K562 (cell line): ENCODE measurements around the gene RHO. TPM values are rescaled to one million over a fixed set of nuclear protein-coding genes. Genes with fewer than 3 reads are reported as not detected.

ENCODE experiments used
- ATAC-seq: fragments of 200-7000 bp; cut with Tn5 transposase; 3 replicates; pipeline ENCODE4 v1.9.1; 2020; ENCODE audit warnings: moderate library complexity
- BruUV-seq: library from RNA; stranded (reverse); fragments of 400-500 nt; replicated peaks from 2 replicates; lab custom pipeline; 2021; lab: Mats Ljungman, UMichigan
- CTCF ChIA-PET: fragments of 300-600 bp; formaldehyde crosslinking; extraction: SDS; loops from one replicate; lab custom pipeline; 2021; ENCODE audit warnings: low intra/inter-chr PET ratio; lab: Yijun Ruan, JAX
- POLR2A ChIA-PET: fragments of 300-600, 350-650 bp; sonication (Branson Sonifier 250); formaldehyde crosslinking; extraction: SDS; loops from one replicate; lab custom pipeline; 2021; ENCODE audit warnings: antibody characterized with exemption, inconsistent platforms; lab: Yijun Ruan, JAX
- DNase-seq, 4 experiments: peaks; one replicate each; pipeline versions ENCODE4 v3.0.0 to v3.0.0-alpha.2; 2011 to 2018; ENCODE audit warnings: low spot score in 3 of 4, mixed read lengths in 3 of 4; ENCODE audit errors: extremely low read depth in 1 of 4
- FAIRE-seq: peaks from 2 replicates; lab custom pipeline; 2011; peaks lifted over from hg19 to GRCh38; lab: Jason Lieb, UNC
- H2AFZ ChIP-seq: 2 replicates; pipeline ENCODE4 v1.6.0; 2011; ENCODE audit warnings: low read depth, low read length, control low read depth, inconsistent platforms
- H3K27ac ChIP-seq: fragments of 200-600 bp; 3 replicates; pipeline ENCODE4 v1.8.0; 2011; ENCODE audit warnings: low read depth, mild to moderate bottlenecking, control low read depth, inconsistent platforms, low read length, moderate library complexity, mixed read lengths; ENCODE audit errors: extremely low read depth
- H3K27me3 ChIP-seq, 2 experiments: fragments of 300-600 bp in 1 of 2; 2 replicates in 1 of 2; 3 replicates in 1 of 2; pipeline versions ENCODE4 v1.6.0 to v1.8.0; 2011; ENCODE audit warnings: inconsistent platforms in 2 of 2, low read length in 2 of 2, mild to moderate bottlenecking in 1 of 2, mixed read lengths in 1 of 2, moderate library complexity in 1 of 2; ENCODE audit not compliant: control insufficient read depth in 2 of 2, insufficient read depth in 2 of 2
- H3K36me3 ChIP-seq: fragments of 300-600 bp; 3 replicates; pipeline ENCODE4 v1.8.0; 2011; ENCODE audit warnings: mild to moderate bottlenecking, low read length, inconsistent platforms; ENCODE audit not compliant: control insufficient read depth, insufficient read depth
- H3K4me1 ChIP-seq, 2 experiments: fragments of 200-600 bp in 1 of 2; replicated peaks in 1 of 2; 2 replicates in 1 of 2; 3 replicates in 1 of 2; pipeline versions ENCODE4 v1.5.1 to v1.8.0; 2011; ENCODE audit warnings: inconsistent platforms in 2 of 2, low read length in 2 of 2, mild to moderate bottlenecking in 1 of 2, mixed read lengths in 1 of 2, moderate library complexity in 1 of 2; ENCODE audit not compliant: control insufficient read depth in 2 of 2, insufficient read depth in 2 of 2
- H3K4me2 ChIP-seq: 2 replicates; pipeline ENCODE4 v1.6.1; 2011; ENCODE audit warnings: low read length, control low read depth, inconsistent platforms, mixed read lengths; ENCODE audit not compliant: insufficient read depth
- H3K4me3 ChIP-seq: fragments of 200-600 bp; sonication (generic), shearing (Covaris generic); 2 replicates; pipeline ENCODE4 v1.5.1; 2016; ENCODE audit warnings: control low read depth, inconsistent platforms
- H3K79me2 ChIP-seq: fragments of 200-600 bp; 3 replicates; pipeline ENCODE4 v1.8.0; 2011; ENCODE audit warnings: low read length, inconsistent platforms; ENCODE audit not compliant: control insufficient read depth, insufficient read depth
- H3K9ac ChIP-seq, 2 experiments: 2 replicates each; pipeline versions ENCODE4 v1.6.0 to v1.6.1; 2011; ENCODE audit warnings: low read depth in 2 of 2, low read length in 2 of 2, control low read depth in 1 of 2, inconsistent platforms in 1 of 2, mild to moderate bottlenecking in 1 of 2, mixed read lengths in 1 of 2; ENCODE audit not compliant: insufficient read depth in 1 of 2
- H3K9me1 ChIP-seq: one replicate; pipeline ENCODE4 v1.6.0; 2011; ENCODE audit warnings: inconsistent platforms, mild to moderate bottlenecking, low read length, moderate library complexity; ENCODE audit not compliant: control insufficient read depth, insufficient read depth
- H3K9me3 ChIP-seq: replicated peaks from 2 replicates; pipeline ENCODE4 v1.5.1; 2011; ENCODE audit warnings: low read depth, low read length, inconsistent platforms; ENCODE audit not compliant: control insufficient read depth, insufficient read depth
- H4K20me1 ChIP-seq: replicated peaks from 2 replicates; pipeline ENCODE4 v1.6.1; 2011; ENCODE audit warnings: low read length, inconsistent platforms, mixed read lengths; ENCODE audit not compliant: control insufficient read depth, insufficient read depth
- BDP1 ChIP-seq: IDR thresholded peaks from 3 replicates; pipeline ENCODE4 v1.6.1; 2011; ENCODE audit not compliant: insufficient read length, insufficient read depth
- KDM4B ChIP-seq, 2 experiments: fragments of 450-650 bp in 1 of 2; sonication (generic) in 1 of 2; IDR thresholded peaks; 2 replicates each; pipeline ENCODE4 v1.6.1; 2016 to 2017; ENCODE audit warnings: borderline replicate concordance in 2 of 2, antibody characterized with exemption in 1 of 2, low read depth in 1 of 2, mild to moderate bottlenecking in 1 of 2
- NBN ChIP-seq: fragments of 450-650 bp; IDR thresholded peaks from 2 replicates; pipeline ENCODE4 v1.6.1; 2016; ENCODE audit warnings: low read depth, mild to moderate bottlenecking
- NFATC3 ChIP-seq: fragments of 450-650 bp; IDR thresholded peaks from 2 replicates; pipeline ENCODE4 v1.6.1; 2017; ENCODE audit warnings: mild to moderate bottlenecking
- NFE2L1 ChIP-seq: fragments of 450-650 bp; IDR thresholded peaks from 2 replicates; pipeline ENCODE4 v1.6.1; 2016; ENCODE audit warnings: missing genetic modification characterization, low read depth, mild to moderate bottlenecking, missing compliant biosample characterization, moderate library complexity, borderline replicate concordance
- POLR2G ChIP-seq: fragments of 200-400 bp; formaldehyde crosslinking; IDR thresholded peaks from 2 replicates; pipeline ENCODE4 v1.6.1; 2017; ENCODE audit warnings: low read depth, mild to moderate bottlenecking, antibody characterized with exemption, low read length, moderate library complexity
- RBM17 ChIP-seq: fragments of 200-400 bp; formaldehyde crosslinking; IDR thresholded peaks from 2 replicates; pipeline ENCODE4 v1.6.1; 2017; ENCODE audit warnings: low read depth, mild to moderate bottlenecking, low read length, borderline replicate concordance
- ZBTB8A ChIP-seq: fragments of 450-650 bp; IDR thresholded peaks from 2 replicates; pipeline ENCODE4 v1.6.1; 2018; ENCODE audit warnings: mild to moderate bottlenecking, moderate library complexity; ENCODE audit not compliant: partially characterized antibody
- WGBS: fragments of 100-300 bp; shearing (Covaris generic); methylation state at CpG from one replicate; pipeline ENCODE4 v1.1.6; 2016; ENCODE audit warnings: low coverage, mixed read lengths; ENCODE audit not compliant: insufficient coverage; ENCODE audit errors: missing lambda C conversion rate; 5-methylcytosine and 5-hydroxymethylcytosine counted together
- in situ Hi-C: fragments of 300-500 bp; cut with MboI; formaldehyde crosslinking; loops from 4 replicates; pipeline ENCODE4 v1.15.0; 2018; ENCODE audit warnings: inconsistent platforms, mixed read lengths
- intact Hi-C: fragments of 100-400 bp; cut with micrococcal nuclease; formaldehyde crosslinking; loops from 2 replicates; pipeline ENCODE4 v1.14.2; 2022
- polyA plus RNA-seq, 8 experiments: library from polyadenylated mRNA; depleted of rRNA in 4 of 8; stranded (reverse) in 5 of 8; unstranded in 3 of 8; fragments of >200 nt; fragmentation: Nextera tagmentation in 2 of 8; fragmentation: Illumina TruSeq in 1 of 8; extraction: Ambion mirVana in 2 of 8; extraction: Trizol in 1 of 8; gene quantifications; 2 replicates each; pipeline versions ENCODE4 v1.2.1 to v1.2.3, GENCODE V29; 2011 to 2014; ENCODE audit warnings: inconsistent platforms in 1 of 8, missing spikeins in 1 of 8
- total RNA-seq, 7 experiments: library from RNA; depleted of rRNA in 6 of 7; stranded (reverse); fragments of >200 nt in 6 of 7; fragmentation: Illumina TruSeq in 2 of 7; extraction: Trizol in 2 of 7; gene quantifications; 2 replicates each; pipeline versions ENCODE4 v1.2.1 to v1.2.3, GENCODE V29; 2011 to 2021; ENCODE audit warnings: low replicate concordance in 1 of 7
- TF ChIP-seq, protein P1 (sequence below): fragments of 250-450 bp; sonication (Bioruptor Pico); IDR thresholded peaks from 2 replicates; pipeline ENCODE4 v1.8.0; 2022; ENCODE audit warnings: inconsistent platforms, mild to moderate bottlenecking, moderate library complexity, borderline replicate concordance

Gene RHO
- total and polyA plus RNA-seq, 9 of the 15 experiments (the other 6 are each of a cell fraction or from before 2014, with no cell fraction given) = not detected

DNA sequence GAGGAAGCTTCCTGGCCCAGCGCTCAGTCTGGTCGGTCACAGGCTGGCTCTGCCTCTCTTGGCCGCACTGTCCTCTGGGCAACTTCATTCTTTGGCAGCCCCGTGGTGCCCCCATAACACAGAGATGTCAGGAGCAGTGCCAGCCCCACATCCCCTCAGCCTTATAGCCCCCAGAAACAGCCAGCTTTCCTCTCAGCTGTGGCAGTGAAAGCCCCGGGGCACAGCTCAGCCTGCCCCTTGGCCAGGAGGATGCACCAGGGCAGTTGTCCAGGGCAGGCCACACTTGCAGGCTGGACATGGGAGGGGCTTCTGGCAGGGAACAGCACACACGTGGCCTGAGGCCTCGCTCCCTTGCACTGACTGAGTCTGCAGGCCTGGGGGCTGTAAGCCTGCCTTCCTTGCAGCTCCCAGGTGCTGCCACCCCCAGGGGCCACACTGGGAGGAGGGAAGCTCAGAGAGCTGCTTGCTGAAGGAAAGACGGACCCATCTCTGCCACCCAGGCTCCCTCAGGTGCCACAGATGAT lies 10.3 kb upstream of the RHO start:
- no peak for FAIRE-seq
- Histone ChIP-seq H3K9me1 (no peaks in the 10 kb centered on the region), H3K36me3 (no peaks in the 10 kb centered on the region), H3K27me3 (peaks cover 0 to 13% of the 10 kb centered on the region in 2 experiments; a peak in 2 of 5 replicates), H3K4me3 (no peak overlapping the region), H3K4me2 (no peak overlapping the region), H4K20me1 (no peaks in the 10 kb centered on the region), H3K9ac (no peak overlapping the region), H3K79me2 (no peaks in the 10 kb centered on the region), H3K4me1 (no peaks in the 10 kb centered on the region), H3K27ac (no peak overlapping the region), H3K9me3 (no peaks in the 10 kb centered on the region), H2AFZ (no peak overlapping the region)
- BruUV-seq = no TSS peak
- no peak for ATAC-seq
- CTCF ChIA-PET = no interaction called here
- intact Hi-C loops (no loop called here), in situ Hi-C loops (no loop called here)
- POLR2A ChIA-PET = no interaction called here
- WGBS = 29% methylated on average over 5 of the region's 8 CpGs
- TF ChIP-seq NBN (no peak), BDP1 (no peak), POLR2G (0 out of 2 replicates have a peak, but pooled peaks have one; percentile 14), KDM4B (IDR thresholded peaks at IDR 0.05; ENCODE audit: borderline replicate concordance in 2 of 2, low read depth in 1 of 2) (no peak), ZBTB8A (no peak), RBM17 (no peak), NFATC3 (no peak), NFE2L1 (tag) (no peak)
- TF ChIP-seq, protein P1, sequence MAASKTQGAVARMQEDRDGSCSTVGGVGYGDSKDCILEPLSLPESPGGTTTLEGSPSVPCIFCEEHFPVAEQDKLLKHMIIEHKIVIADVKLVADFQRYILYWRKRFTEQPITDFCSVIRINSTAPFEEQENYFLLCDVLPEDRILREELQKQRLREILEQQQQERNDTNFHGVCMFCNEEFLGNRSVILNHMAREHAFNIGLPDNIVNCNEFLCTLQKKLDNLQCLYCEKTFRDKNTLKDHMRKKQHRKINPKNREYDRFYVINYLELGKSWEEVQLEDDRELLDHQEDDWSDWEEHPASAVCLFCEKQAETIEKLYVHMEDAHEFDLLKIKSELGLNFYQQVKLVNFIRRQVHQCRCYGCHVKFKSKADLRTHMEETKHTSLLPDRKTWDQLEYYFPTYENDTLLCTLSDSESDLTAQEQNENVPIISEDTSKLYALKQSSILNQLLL (CRISPR knock-in tag) = no peak
- DNase-seq = no peak
